Activated naive CD8-positive, alpha-beta T cell treated with anti-CD3 and anti-CD28 coated beads for 36 hours (primary cell): Measurements from ENCODE around the gene TPCN2. TPM values are rescaled to one million over a fixed set of nuclear protein-coding genes. Genes with fewer than 3 reads are reported as not detected.
A peak's percentile ranks its signal among the peaks of the same experiment; 100 is the strongest.
"Not testable (repeated sequence)": the region's sequence is repeated elsewhere in the genome, so short reads cannot be mapped to it uniquely, and the experiment has no call there.

Source experiments
- DNase-seq: peaks from one replicate; pipeline ENCODE4 v3.0.0; 2021
- H3K27ac Mint-ChIP-seq: one replicate; pipeline ENCODE4 v1.8.0; 2022; ENCODE audit warnings: mild to moderate bottlenecking, moderate library complexity, mixed read lengths
- H3K27me3 Mint-ChIP-seq: one replicate; pipeline ENCODE4 v1.8.0; 2022; ENCODE audit warnings: mild to moderate bottlenecking, mixed read lengths
- H3K36me3 Mint-ChIP-seq: one replicate; pipeline ENCODE4 v1.8.0; 2021; ENCODE audit warnings: mild to moderate bottlenecking, mixed read lengths
- H3K4me1 Mint-ChIP-seq: one replicate; pipeline ENCODE4 v1.8.0; 2021; ENCODE audit warnings: mixed read lengths
- H3K4me3 Mint-ChIP-seq: one replicate; pipeline ENCODE4 v1.8.0; 2022; ENCODE audit warnings: mild to moderate bottlenecking, moderate library complexity, mixed read lengths
- H3K9me3 Mint-ChIP-seq: one replicate; pipeline ENCODE4 v1.8.0; 2022; ENCODE audit warnings: mixed read lengths
- total RNA-seq, 2 experiments: library from RNA; stranded (reverse); gene quantifications; one replicate each; pipeline ENCODE4 v1.2.3, GENCODE V29; 2021

Gene TPCN2
- total RNA-seq, 2 experiments from 2014 or later = 10.9 to 11.3 TPM

DNA sequence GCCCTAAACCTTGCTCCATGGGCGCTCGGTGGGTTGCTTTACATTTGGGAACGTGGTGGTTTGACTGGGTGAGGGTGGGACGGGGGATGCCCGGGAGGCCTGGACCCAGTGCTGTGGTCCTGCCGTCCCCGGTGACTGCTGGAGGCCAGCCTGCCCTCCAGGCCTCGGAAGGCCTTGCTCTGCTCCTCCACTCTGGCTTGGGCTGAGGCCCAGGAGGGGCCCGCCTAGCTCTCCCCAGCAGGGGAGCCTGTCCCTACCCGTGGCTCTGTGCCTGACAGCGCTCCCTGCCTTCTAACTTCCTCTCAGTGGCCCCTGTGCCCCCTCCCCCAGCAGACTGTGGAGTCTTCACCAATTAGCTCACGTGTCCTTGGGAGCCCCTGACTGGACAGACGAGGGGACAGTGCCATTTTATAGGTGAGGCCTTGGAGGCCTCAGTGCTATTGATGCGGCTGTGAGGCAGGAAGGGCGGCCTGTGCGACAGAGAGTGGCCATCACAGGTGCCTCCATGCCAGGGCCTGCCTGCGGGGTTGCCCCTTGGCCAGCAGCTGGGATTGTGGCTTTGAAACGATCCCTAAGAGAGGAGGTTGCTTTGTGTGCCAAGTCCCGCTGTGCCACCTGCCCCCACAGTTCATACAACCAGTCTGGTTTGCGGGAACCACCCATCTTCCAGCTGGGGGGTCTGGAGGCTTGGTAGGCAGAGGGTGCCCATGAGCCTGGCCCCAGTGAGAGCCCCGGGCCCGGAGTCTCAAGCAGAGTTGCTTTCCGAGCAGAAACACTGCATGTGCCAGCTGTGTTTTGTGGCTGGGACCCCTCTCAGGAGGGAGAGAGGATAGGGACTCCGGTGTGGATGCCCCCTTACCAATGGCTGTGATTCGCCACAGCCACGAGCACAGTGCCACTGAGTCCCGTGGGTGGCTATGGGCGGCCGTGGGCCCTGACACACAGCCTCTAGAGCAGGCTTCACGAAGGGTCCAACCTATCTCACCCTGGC lies 17.7 kb downstream of the TPCN2 start:
- Mint-ChIP-seq H3K27ac (no peak overlapping the region), H3K4me1 (no peaks in the 10 kb centered on the region), H3K36me3 (no peaks in the 10 kb centered on the region), H3K27me3 (no peaks in the 10 kb centered on the region), H3K4me3 (no peak overlapping the region), H3K9me3 (no peaks in the 10 kb centered on the region)
- DNase-seq = no peak

DNA sequence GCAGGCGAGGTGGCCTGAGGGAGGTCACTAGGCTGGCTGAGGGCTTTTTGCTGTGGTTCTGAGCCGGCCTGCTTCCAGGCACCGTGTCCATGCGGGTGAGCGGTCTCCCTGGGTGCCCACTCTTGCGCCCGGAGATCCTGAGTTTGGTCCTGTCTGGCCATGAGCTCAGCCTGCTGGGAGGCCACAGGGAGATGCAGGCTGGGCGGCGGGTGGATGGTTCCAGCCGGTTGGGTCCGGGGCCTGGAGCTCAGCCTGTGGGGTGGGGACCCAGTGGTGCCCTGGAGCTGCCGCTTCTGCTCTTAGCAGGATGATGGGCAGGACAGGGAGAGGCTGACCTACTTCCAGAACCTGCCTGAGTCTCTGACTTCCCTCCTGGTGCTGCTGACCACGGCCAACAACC lies 18.5 kb downstream of the TPCN2 start:
- no peak for DNase-seq
- Mint-ChIP-seq H3K4me3 (no peak overlapping the region), H3K27ac (no peak overlapping the region), H3K27me3 (no peaks in the 10 kb centered on the region), H3K36me3 (no peaks in the 10 kb centered on the region), H3K4me1 (no peaks in the 10 kb centered on the region), H3K9me3 (no peaks in the 10 kb centered on the region)

DNA sequence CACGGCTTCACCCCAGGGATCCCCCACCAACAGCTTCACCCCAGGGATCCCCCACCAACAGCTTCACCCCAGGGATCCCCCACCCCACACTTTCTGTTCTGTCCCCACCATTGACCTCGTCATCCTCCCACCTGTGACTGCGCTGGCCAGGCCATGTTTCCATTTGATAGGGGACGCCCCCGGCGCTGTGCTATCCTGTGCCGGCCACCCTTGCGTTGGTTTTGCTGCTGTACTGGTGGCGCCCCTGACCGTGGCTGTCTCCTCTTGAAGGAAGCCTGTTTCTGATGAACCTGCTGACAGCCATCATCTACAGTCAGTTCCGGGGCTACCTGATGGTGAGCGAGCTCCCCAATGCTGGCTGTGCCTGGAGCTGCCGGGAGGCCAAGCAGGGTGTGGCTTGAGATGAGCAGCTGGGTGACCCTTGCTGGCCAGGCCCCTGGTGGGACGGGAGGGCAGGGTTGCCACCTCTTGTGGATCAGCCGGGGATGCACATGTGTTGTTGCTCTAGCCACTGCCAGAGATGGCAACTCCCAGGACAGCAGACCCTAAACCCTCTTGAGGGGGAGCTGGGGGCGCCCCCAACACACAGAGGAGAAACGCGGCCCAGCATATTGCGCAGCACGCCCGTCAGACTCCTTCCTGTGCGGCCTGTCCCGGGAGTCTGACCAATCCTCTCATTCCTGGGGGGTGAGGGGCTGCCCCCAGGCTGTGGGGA lies 22.5 kb downstream of the TPCN2 start:
- H3K36me3 Mint-ChIP-seq = no peaks in the 10 kb centered on the region

DNA sequence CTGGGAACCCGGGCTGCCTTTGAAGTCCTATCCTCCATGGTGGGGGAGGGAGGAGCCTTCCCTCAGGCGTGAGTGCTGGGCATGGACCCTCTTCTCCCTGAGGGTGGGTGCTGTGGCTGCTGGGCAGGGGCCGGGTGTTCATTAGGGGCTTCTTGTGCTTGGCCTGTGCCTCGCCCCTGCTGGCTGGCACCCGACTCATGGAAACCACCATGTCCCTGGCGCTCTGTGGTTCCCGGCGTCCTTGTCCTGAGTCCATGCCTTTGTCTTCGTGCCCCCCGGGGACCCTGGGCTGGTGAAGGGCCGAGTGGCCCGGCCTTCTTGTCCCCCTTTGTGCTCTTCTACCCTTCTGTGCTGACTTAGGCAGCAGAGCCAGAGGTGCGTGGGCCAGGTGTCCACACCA lies 23.2 kb downstream of the TPCN2 start:
- Mint-ChIP-seq H3K4me3 (no peak overlapping the region), H3K27ac (no peak overlapping the region), H3K4me1 (no peaks in the 10 kb centered on the region), H3K27me3 (no peaks in the 10 kb centered on the region), H3K36me3 (no peaks in the 10 kb centered on the region), H3K9me3 (no peaks in the 10 kb centered on the region)
- no peak for DNase-seq

More for the DNA sequence above, 22.5 kb downstream of the TPCN2 start:
- H3K27ac Mint-ChIP-seq = no peak overlapping the region
- DNase-seq = no peak
- no peaks in the 10 kb centered on the region for H3K9me3 Mint-ChIP-seq
- H3K4me3 Mint-ChIP-seq = no peak overlapping the region
- no peaks in the 10 kb centered on the region for H3K27me3 Mint-ChIP-seq
- H3K4me1 Mint-ChIP-seq = no peaks in the 10 kb centered on the region

- no peak for DNase-seq
- Mint-ChIP-seq H3K9me3 (no peaks in the 10 kb centered on the region), H3K27me3 (no peaks in the 10 kb centered on the region), H3K27ac (no peak overlapping the region), H3K36me3 (no peaks in the 10 kb centered on the region), H3K4me1 (no peaks in the 10 kb centered on the region), H3K4me3 (no peak overlapping the region)
Observed at GRCh38 chr11:69073469-69073868, 24.7 kb downstream of the TPCN2 start.

GRCh38 chr11:69074375-69075140 lies 25.8 kb downstream of the TPCN2 start:
- Mint-ChIP-seq H3K4me1 (peaks cover 6% of the 10 kb centered on the region), H3K36me3 (peaks cover 2% of the 10 kb centered on the region), H3K9me3 (no peaks in the 10 kb centered on the region), H3K4me3 (no peak overlapping the region), H3K27ac (no peak overlapping the region), H3K27me3 (no peaks in the 10 kb centered on the region)
- DNase-seq = no peak

DNA sequence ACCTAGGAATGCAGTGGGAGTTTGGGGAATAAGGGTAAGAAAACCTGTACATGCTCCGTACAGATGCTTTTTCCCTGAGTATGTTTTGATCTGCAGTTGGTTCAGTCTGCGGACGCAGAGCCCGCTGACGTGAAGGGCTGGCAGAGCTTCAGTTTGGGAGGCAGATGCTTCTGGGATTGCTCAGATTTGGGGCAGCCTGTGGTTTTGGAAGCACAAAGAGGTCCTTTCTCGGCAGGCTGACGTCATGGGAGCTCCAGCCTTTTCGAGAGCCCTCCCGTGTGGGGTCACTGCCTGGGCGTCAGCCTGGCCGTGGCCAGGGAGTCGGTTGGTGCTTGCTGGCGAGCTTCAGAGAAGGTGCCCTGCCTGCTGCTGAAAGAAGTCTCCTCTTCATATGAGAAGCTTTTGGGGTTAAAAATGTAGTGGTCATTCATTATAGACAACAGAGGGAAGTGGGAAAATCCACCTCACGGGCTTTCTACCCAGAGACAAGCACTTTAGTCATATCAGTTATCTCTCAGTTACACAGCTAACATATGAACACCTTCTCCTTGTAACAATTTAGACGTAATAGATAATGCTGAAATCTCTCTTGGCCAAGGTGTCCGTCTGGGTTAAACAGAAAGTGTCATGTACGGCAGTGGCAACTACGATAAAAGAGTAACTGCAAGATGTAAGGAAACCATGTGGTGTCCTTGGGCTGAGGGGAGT lies 26.8 kb downstream of the TPCN2 start:
- no peak overlapping the region for H3K4me3 Mint-ChIP-seq
- no peaks in the 10 kb centered on the region for H3K9me3 Mint-ChIP-seq
- H3K36me3 Mint-ChIP-seq = peaks cover 3% of the 10 kb centered on the region
- no peak for DNase-seq
- H3K27ac Mint-ChIP-seq = no peak overlapping the region
- H3K27me3 Mint-ChIP-seq = no peaks in the 10 kb centered on the region
- peaks cover 10% of the 10 kb centered on the region for H3K4me1 Mint-ChIP-seq

GRCh38 chr11:69076129-69076791 lies 27.5 kb downstream of the TPCN2 start:
- no peaks in the 10 kb centered on the region for H3K27me3 Mint-ChIP-seq
- no peaks in the 10 kb centered on the region for H3K9me3 Mint-ChIP-seq
- peaks cover 13% of the 10 kb centered on the region for H3K4me1 Mint-ChIP-seq
- DNase-seq = no peak
- peaks cover 4% of the 10 kb centered on the region for H3K36me3 Mint-ChIP-seq
- no peak overlapping the region for H3K27ac Mint-ChIP-seq
- no peak overlapping the region for H3K4me3 Mint-ChIP-seq

- H3K27ac Mint-ChIP-seq, H3K27me3 Mint-ChIP-seq, H3K4me3 Mint-ChIP-seq, H3K36me3 Mint-ChIP-seq, H3K9me3 Mint-ChIP-seq, DNase-seq: not testable (repeated sequence)
- peaks cover 13% of the 10 kb centered on the region for H3K4me1 Mint-ChIP-seq
Observed at GRCh38 chr11:69076977-69077376, 28.2 kb downstream of the TPCN2 start.

- H3K27ac Mint-ChIP-seq = no peak overlapping the region
- H3K4me3 Mint-ChIP-seq = no peak overlapping the region
- H3K36me3 Mint-ChIP-seq = peaks cover 4% of the 10 kb centered on the region
- no peaks in the 10 kb centered on the region for H3K9me3 Mint-ChIP-seq
- no peaks in the 10 kb centered on the region for H3K27me3 Mint-ChIP-seq
- DNase-seq = no peak
- H3K4me1 Mint-ChIP-seq = peaks cover 13% of the 10 kb centered on the region
Observed at GRCh38 chr11:69078508-69078907, 29.8 kb downstream of the TPCN2 start.

DNA sequence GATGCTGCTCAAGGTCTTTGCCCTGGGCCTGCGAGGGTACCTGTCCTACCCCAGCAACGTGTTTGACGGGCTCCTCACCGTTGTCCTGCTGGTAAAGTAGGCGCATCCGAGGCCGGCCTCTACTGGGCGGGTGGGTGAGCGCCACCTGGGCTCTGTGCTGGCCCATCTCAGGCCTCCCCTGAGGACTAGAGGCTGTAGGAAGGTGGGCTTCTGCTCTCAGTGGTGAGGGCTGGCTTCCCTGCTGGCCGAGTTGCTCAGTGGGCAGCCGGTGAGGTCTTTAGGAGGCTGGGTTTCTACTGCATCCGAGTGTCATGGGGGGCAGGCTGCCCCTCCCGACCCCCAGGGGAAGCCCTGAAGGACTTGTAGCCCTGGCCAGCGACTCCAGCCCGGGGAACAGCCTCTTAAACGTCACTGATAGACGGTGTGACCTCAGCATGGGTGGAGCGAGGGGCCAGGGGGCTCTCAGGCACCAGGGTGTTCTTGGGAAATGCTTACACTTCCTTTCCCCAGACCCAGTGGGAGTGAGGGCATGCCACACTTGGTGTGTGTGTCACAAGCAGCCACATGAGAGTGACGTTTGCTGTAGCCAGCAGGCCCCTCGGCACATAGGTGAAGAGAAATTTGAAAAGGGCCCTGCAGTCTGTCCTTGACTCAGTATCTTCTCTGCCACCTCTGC lies 30.3 kb downstream of the TPCN2 start:
- Mint-ChIP-seq H3K27ac (no peak overlapping the region), H3K36me3 (peaks cover 4% of the 10 kb centered on the region), H3K4me3 (no peak overlapping the region)

GRCh38 chr11:69079661-69080256 lies 31.0 kb downstream of the TPCN2 start:
- Mint-ChIP-seq H3K27me3 (no peaks in the 10 kb centered on the region), H3K36me3 (peaks cover 4% of the 10 kb centered on the region), H3K9me3 (no peaks in the 10 kb centered on the region), H3K4me3 (no peak overlapping the region), H3K4me1 (peaks cover 13% of the 10 kb centered on the region), H3K27ac (no peak overlapping the region)
- no peak for DNase-seq

More for the DNA sequence above, 30.3 kb downstream of the TPCN2 start:
- peaks cover 13% of the 10 kb centered on the region for H3K4me1 Mint-ChIP-seq
- no peaks in the 10 kb centered on the region for H3K9me3 Mint-ChIP-seq
- DNase-seq = no peak
- no peaks in the 10 kb centered on the region for H3K27me3 Mint-ChIP-seq

GRCh38 chr11:69080257-69080995 lies 31.7 kb downstream of the TPCN2 start:
- Mint-ChIP-seq H3K4me1 (peaks cover 13% of the 10 kb centered on the region), H3K4me3 (no peak overlapping the region), H3K27ac (peak overlapping the region; percentile 78), H3K9me3 (no peaks in the 10 kb centered on the region), H3K27me3 (no peaks in the 10 kb centered on the region), H3K36me3 (peaks cover 4% of the 10 kb centered on the region)
- no peak for DNase-seq
